HG03571 (cell line): Measurements from ENCODE around the gene LAMC1.

Source experiments
- ATAC-seq: cut with Tn5 transposase; IDR thresholded peaks from one replicate; pipeline ENCODE4 v1.9.1; 2021; ENCODE audit not compliant: unreplicated experiment

Gene LAMC1

DNA sequence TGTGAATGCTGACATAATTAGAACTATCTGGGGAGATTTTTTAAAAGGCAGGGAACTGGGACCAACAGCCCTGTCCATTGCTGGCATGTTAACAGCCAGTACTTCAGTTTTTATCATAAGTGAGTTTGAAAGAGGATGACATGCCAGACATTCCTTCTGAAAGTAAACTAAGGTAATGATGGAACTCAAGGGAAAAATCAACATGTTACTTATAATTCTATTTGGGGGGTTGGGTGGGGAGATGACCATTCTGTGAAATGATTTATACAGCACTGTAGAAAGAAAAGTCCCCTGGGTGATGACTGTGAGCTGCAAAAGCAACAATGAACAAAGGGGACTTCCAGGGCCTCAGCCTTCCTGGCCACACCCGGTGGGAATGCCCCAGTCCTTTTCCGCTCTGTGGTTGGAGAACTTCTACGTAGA lies 157.4 kb downstream of the LAMC1 start:
- ATAC-seq: peak; percentile 74

DNA sequence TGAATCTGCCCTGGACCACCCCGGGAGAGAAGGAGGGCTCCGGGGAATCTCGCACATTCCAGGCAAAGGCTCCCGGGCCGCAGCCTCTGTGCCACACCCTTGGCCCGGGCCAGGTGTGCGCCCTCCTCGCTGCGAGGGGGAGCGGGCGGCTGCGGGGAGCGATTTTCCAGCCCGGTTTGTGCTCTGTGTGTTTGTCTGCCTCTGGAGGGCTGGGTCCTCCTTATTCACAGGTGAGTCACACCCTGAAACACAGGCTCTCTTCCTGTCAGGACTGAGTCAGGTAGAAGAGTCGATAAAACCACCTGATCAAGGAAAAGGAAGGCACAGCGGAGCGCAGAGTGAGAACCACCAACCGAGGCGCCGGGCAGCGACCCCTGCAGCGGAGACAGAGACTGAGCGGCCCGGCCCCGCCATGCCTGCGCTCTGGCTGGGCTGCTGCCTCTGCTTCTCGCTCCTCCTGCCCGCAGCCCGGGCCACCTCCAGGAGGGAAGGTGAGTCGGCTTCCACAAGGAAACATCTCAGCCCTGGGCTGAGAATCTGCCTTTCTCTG lies 162.8 kb downstream of the LAMC1 start, which contains the start of gene LAMC2:
LAMC2 (plus strand) TSS at position 324 of the 550 bp plus-strand sequence; CDS start at position 413, 89 bp downstream.
- no peak for ATAC-seq

DNA sequence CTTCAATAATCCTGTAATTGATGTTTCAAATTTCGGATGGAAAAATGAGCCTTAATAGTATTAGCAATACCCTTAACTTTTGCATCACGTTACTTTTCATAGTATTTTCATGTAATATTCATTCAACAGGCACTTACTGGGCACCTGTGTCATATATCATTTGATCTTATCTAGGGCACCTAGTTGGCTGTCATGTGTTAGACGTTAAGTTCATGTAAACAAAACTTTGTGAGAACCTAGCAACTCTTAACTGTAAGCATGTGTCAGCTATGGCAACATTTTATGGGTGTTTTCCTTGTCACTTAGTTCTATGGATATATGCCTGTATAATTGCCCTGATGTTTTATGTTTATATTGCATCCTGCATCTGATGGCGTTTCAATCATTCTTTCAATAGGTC lies 163.6 kb downstream of the LAMC1 start:
- no peak for ATAC-seq

DNA sequence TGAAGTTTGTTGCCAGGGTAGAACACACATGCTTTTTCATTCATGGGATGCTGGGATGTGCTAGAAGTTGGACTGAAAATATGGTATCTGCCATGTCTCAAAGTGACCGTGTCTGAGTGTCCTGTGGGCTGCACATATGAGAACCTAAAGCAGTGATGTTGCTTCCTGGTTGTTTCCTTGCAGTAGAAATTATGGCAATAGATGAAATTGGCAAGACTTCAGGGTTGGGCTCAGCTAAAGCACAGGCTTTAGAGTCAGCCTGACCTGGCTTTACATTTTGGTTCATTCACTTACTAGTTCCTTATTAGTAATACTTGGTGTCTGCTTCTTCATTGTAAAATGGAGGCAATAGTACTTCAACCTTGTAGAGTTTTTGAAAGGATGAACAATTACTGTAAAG lies 165.0 kb downstream of the LAMC1 start:
- no peak for ATAC-seq

DNA sequence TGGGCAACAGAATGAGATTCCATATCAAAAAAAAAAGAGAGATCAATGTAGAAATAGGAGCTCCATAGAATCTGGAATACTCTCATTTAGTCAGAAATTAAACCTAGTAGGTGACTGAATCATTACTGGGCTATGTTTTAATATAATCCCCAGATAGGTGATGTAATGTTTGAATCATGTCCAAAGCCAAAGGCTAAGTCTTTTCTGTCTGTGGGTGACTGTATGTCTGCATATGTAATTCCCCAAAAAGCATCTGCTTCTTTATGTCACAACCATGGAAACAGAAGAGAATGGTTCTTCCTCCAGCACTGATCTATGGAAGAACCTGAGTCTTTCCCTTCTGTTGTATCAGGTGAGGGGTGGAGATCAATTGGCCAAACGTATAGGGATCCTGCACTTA lies 168.6 kb downstream of the LAMC1 start:
- no peak for ATAC-seq

DNA sequence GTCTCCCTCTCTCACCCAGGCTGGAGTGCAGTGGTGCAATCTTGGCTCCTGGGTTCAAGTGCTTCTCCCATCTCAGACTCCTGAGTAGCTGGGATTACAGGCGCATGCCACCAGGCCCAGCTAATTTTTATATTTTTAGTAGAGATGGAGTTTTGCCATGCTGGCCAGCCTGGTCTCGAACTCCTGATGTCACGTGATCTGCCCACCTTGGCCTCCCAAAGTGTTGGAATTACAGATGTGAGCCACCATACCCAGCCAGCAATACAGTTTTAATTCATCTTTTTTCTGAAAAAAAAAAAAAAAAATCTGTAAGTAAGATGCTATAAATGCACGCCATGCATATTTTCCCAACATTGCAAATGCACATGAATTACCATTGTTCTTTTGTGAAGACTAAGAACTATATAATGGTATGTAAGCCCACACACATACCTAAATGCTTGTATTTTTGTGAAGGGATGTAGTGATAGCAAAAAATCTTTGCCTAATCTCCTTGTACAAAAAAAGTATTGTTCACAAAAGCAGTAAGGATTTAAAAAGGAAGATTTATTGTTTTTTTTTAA lies 170.8 kb downstream of the LAMC1 start:
- ATAC-seq: no peak

DNA sequence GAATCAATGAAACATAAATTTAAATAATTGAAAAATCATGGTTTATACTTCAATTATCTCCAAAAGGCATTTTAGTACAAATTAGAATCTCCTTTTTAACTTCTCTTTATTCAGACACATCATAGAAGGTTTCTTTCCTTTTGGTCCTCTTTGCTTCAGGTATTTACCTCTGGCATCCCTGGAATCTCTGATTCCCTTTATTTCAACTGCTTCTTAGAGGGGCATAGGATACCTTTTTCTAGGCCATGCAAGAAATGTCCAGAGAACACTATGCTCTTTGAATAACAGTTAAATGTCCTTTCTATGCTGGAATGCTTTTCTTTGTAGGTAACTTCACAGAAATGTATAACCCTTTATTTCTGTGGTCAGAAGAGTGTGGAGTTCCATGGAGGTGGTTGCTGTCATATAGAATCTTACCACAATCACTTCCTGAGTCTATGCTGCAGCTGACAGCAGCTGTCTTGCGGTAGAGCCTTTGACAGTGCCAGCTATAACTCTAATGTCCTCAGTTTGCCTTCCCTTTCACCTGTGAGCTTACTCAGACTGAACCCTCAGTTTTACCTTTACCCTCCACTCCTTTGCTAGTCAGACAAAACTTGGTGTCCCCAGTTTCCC lies 171.4 kb downstream of the LAMC1 start:
- ATAC-seq: peak; percentile 98

DNA sequence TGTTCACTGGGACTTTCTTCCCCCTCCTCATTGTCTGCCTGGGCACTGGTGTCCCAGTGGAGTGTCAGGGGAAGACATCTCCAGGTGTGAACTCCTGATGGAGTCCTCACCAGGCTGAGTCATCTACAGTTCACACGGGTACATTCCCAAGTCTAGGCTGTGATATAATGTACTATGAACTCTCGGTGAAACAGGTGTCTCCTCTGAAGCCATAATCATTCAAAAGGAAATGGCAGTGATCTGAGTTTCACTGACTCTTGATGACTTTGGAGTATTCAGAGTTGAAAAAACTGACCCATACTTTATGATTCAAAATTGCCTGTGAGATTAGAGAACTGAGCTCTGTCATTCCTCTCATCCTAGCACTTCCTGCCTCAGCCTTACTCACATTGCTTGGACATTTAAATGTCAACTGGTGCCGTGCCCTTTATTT lies 171.9 kb downstream of the LAMC1 start:
- ATAC-seq: peak; percentile 28
